Transverse colon (tissue), 4 donors: ENCODE measurements around the gene AHSP. TPM values are rescaled to one million over a fixed set of nuclear protein-coding genes. Genes with fewer than 3 reads are reported as not detected.
"Not testable (repeated sequence)": the region's sequence is repeated elsewhere in the genome, so short reads cannot be mapped to it uniquely, and the experiment has no call there.

Experiments
- DNase-seq: peaks from one replicate; pipeline ENCODE4 v3.0.0-alpha.2; 2019
- H3K27ac ChIP-seq, 4 donors: fragments of 200-600 bp; sonication (generic); 2 replicates each; pipeline ENCODE4 v1.5.1; 2016 to 2018; ENCODE audit warnings: inconsistent platforms in 4 of 4
- H3K27me3 ChIP-seq: fragments of 200-600 bp; sonication (generic); 2 replicates; pipeline ENCODE4 v1.5.1; 2017; ENCODE audit warnings: inconsistent platforms
- H3K36me3 ChIP-seq, 4 donors: fragments of 200-600 bp; sonication (generic); 2 replicates each; pipeline ENCODE4 v1.5.1; 2017 to 2019; ENCODE audit warnings: inconsistent platforms in 4 of 4
- H3K4me1 ChIP-seq, 4 donors: fragments of 200-600 bp; sonication (generic); 2 replicates each; pipeline ENCODE4 v1.5.1; 2017 to 2020; ENCODE audit warnings: inconsistent platforms in 4 of 4
- H3K4me3 ChIP-seq, 4 donors: fragments of 200-600 bp; sonication (generic); 1 replicate in 1 of 4; 2 replicates in 3 of 4; pipeline versions ENCODE4 v1.5.1 to v1.6.1; 2017 to 2019; ENCODE audit warnings: inconsistent platforms in 4 of 4
- H3K9me3 ChIP-seq, 2 donors: fragments of 200-600 bp; sonication (generic); 2 replicates each; pipeline ENCODE4 v1.5.1; 2017 to 2019; ENCODE audit warnings: inconsistent platforms in 2 of 2
- CTCF ChIP-seq, 5 experiments: fragments of 200-600 bp in 3 of 5; fragments of 450-650 bp in 2 of 5; sonication (generic) in 3 of 5; IDR thresholded peaks; 1 replicate in 2 of 5; 2 replicates in 3 of 5; pipeline ENCODE4 v1.5.1; 2016 to 2017; ENCODE audit warnings: antibody characterized with exemption in 5 of 5, inconsistent platforms in 3 of 5, mild to moderate bottlenecking in 2 of 5, moderate library complexity in 1 of 5
- EP300 ChIP-seq: sonication (generic); formaldehyde crosslinking; IDR thresholded peaks from one replicate; pipeline ENCODE4 v1.6.1; 2017; ENCODE audit warnings: antibody characterized with exemption, low read depth
- POLR2A ChIP-seq: fragments of 450-650 bp; IDR thresholded peaks from one replicate; pipeline ENCODE4 v1.6.1; 2016; ENCODE audit warnings: antibody characterized with exemption, mild to moderate bottlenecking, moderate library complexity
- POLR2AphosphoS5 ChIP-seq, 3 donors: sonication (generic); formaldehyde crosslinking; IDR thresholded peaks; one replicate each; pipeline ENCODE4 v1.6.1; 2016; ENCODE audit warnings: antibody characterized with exemption in 3 of 3
- WGBS, 2 donors: methylation state at CpG; one replicate each; pipeline ENCODE4 v1.1.5; 2018; ENCODE audit warnings: low coverage in 1 of 2; 5-methylcytosine and 5-hydroxymethylcytosine counted together
- in situ Hi-C, 4 donors: fragments of 200-750 bp; cut with MboI; loops; one replicate each; pipeline versions ENCODE4 v1.15.0 to v1.15.1; 2017; ENCODE audit warnings: low sequenced_read_pairs in 3 of 4, low pct_ligation_motif_present in 1 of 4, low pct_unique_long_range_greater_than_20kb in 1 of 4
- intact Hi-C: fragments of 100-400 bp; cut with DNase I; formaldehyde crosslinking; loops from one replicate; pipeline ENCODE4 v1.15.1; 2023; ENCODE audit warnings: low total_unique reads
- total RNA-seq, 4 donors: library from RNA; depleted of rRNA; stranded (reverse); fragments of >200 nt; gene quantifications; one replicate each; pipeline ENCODE4 v1.1.0, GENCODE V29; 2016

Gene AHSP
- total RNA-seq, 4 donors from 2014 or later: not detected

- Histone ChIP-seq H3K27ac (no peak within 1 kb of the TSS), H3K9me3 (no peaks in the 10 kb centered on the region), H3K4me3 (no peak within 1 kb of the TSS), H3K27me3 (peaks cover 3% of the 10 kb centered on the region), H3K36me3 (no peaks in the 10 kb centered on the region), H3K4me1 (peaks cover 1 to 39% (median 21%) of the 10 kb centered on the region in 4 donors)
- no peak for TF ChIP-seq POLR2A
- TF ChIP-seq CTCF (IDR thresholded peaks at IDR 0.05): no peak
- TF ChIP-seq POLR2AphosphoS5 (IDR thresholded peaks at IDR 0.05): no peak
- TF ChIP-seq EP300: no peak
- no peak for DNase-seq
- WGBS, 2 donors: 81% methylated on average over 4 of the region's 4 CpGs; no CpG with 5 or more reads in 1 of the 2 donors
- in situ Hi-C loops: loop anchor here in 1 of 4 donors (25.0 kb wide), 1 partner anchor 96 kb away; the partner anchor contains the start of gene ITGAD
- intact Hi-C loops: no loop called here
Observed at GRCh38 chr16:31483081-31483480, 44.6 kb upstream of the AHSP start, which contains the start of gene SLC5A2. SLC5A2 (plus strand) TSS chr16:31483123; CDS start chr16:31483137, 14 bp downstream.

- in situ Hi-C loops: loop anchor here in 1 of 4 donors (25.0 kb wide), 1 partner anchor 97 kb away; the partner anchor contains the start of gene ITGAD
- H3K27me3 ChIP-seq, H3K9me3 ChIP-seq, DNase-seq, H3K36me3 ChIP-seq, intact Hi-C loops, H3K27ac ChIP-seq, H3K4me3 ChIP-seq: not testable (repeated sequence)
- 87 to 100% methylated on average over 1 to 4 of the region's 4 CpGs for WGBS, 2 donors
- peaks cover 4 to 44% (median 26%) of the 10 kb centered on the region in 4 donors for H3K4me1 ChIP-seq
Observed at GRCh38 chr16:31484048-31484447, 43.7 kb upstream of the AHSP start.

GRCh38 chr16:31484491-31485171 is 43.1 kb upstream of the AHSP start:
- Histone ChIP-seq H3K4me3 (no peak overlapping the region), H3K27ac (peak overlapping the region in 2 of 4 donors; percentile 20 to 33), H3K36me3 (no peaks in the 10 kb centered on the region), H3K9me3 (no peaks in the 10 kb centered on the region), H3K27me3 (peaks cover 8% of the 10 kb centered on the region), H3K4me1 (peaks cover 4 to 44% (median 26%) of the 10 kb centered on the region in 4 donors)
- in situ Hi-C loops (loop anchor here in 1 of 4 donors (25.0 kb wide), 1 partner anchor 97 kb away; the partner anchor contains the start of gene ITGAD), intact Hi-C loops (no loop called here)
- DNase-seq: peak; percentile 78
- TF ChIP-seq POLR2A (no peak), EP300 (no peak), POLR2AphosphoS5 (IDR thresholded peaks at IDR 0.05) (no peak), CTCF (IDR thresholded peaks at IDR 0.05) (no peak)
- WGBS, 2 donors: 37 to 42% methylated on average over 2 to 14 of the region's 14 CpGs

- intact Hi-C loops (no loop called here), in situ Hi-C loops (loop anchor here in 1 of 4 donors (25.0 kb wide), 1 partner anchor 98 kb away; the partner anchor contains the start of gene ITGAD)
- TF ChIP-seq POLR2AphosphoS5 (IDR thresholded peaks at IDR 0.05) (no peak), EP300 (no peak), CTCF (IDR thresholded peaks at IDR 0.05) (no peak), POLR2A (no peak)
- Histone ChIP-seq H3K27ac (no peak overlapping the region), H3K9me3 (no peaks in the 10 kb centered on the region), H3K4me3 (no peak overlapping the region), H3K27me3 (peaks cover 8% of the 10 kb centered on the region), H3K36me3 (no peaks in the 10 kb centered on the region), H3K4me1 (peaks cover 4 to 35% (median 22%) of the 10 kb centered on the region in 4 donors)
- no peak for DNase-seq
- WGBS, 2 donors: 97% methylated on average over 15 of the region's 17 CpGs; no CpG with 5 or more reads in 1 of the 2 donors
Observed at GRCh38 chr16:31485571-31485970, 42.1 kb upstream of the AHSP start.
